Suppressor macrophage treated with lipopolysaccharide for 1 hour (primary cell): ENCODE data around the gene GPR162.
A peak's percentile ranks its signal among the peaks of the same experiment; 100 is the strongest.
"Not testable (repeated sequence)": the region's sequence is repeated elsewhere in the genome, so short reads cannot be mapped to it uniquely, and the experiment has no call there.

Experiments used
- DNase-seq, 3 donors: peaks; one replicate each; pipeline ENCODE4 v3.0.0-alpha.2; 2020 to 2022

The GPR162 gene

GRCh38 chr12:6861391-6861790 is 39.8 kb downstream of the GPR162 start:
- DNase-seq: no peak

GRCh38 chr12:6863033-6863432 is 41.4 kb downstream of the GPR162 start:
- no peak for DNase-seq

- DNase-seq: no peak
Measured at GRCh38 chr12:6863586-6864321, 42.1 kb downstream of the GPR162 start.

- DNase-seq: not testable (repeated sequence)
Measured at GRCh38 chr12:6865307-6865706, 43.7 kb downstream of the GPR162 start.

DNA sequence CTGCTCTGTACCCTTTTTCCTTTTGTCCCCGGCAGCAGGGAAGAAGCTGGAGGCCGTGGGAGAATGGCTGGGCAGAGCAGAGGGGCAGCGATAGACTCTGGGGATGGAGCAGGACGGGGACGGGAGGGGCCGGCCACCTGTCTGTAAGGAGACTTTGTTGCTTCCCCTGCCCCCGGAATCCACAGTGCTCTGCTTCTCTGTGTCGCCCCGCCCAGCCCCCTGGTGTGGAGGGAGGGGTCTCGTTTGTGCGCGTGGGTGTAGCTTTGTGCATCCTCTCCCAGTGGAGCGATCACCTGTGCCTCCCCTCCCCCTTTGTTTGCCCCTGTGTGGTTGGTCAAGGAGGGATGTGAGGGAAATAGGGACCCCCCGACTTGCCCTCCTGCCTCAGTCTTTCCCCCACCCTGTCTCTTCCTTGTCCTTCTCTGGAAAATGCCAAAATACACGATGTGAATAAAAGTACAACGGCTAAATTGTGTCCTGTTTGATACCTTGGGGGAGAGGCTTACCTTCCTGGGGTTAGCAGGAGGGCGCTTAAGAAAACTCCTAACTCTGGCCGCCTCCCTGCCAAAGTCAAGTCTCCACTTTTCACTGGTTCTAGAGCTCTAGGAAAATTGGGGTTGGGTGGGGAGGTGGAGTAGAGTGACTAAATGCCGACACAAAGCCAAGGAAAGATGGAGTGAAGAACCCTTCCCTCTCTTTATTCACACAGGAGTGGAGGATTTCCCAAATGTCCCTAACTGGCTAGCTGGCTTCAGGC is 44.7 kb downstream of the GPR162 start:
- no peak for DNase-seq

- DNase-seq: peak in 1 of 3 donors; percentile 74
Measured at GRCh38 chr12:6866920-6867412, 45.3 kb downstream of the GPR162 start.

- DNase-seq: peak; percentile 89 to 95 (median 94)
Measured at GRCh38 chr12:6867413-6868210, 46.0 kb downstream of the GPR162 start, which contains the start of gene TPI1. Gene TPI1, plus strand, starts transcription at chr12:6867531. Its CDS starts 36 bp downstream, at chr12:6867567.

DNA sequence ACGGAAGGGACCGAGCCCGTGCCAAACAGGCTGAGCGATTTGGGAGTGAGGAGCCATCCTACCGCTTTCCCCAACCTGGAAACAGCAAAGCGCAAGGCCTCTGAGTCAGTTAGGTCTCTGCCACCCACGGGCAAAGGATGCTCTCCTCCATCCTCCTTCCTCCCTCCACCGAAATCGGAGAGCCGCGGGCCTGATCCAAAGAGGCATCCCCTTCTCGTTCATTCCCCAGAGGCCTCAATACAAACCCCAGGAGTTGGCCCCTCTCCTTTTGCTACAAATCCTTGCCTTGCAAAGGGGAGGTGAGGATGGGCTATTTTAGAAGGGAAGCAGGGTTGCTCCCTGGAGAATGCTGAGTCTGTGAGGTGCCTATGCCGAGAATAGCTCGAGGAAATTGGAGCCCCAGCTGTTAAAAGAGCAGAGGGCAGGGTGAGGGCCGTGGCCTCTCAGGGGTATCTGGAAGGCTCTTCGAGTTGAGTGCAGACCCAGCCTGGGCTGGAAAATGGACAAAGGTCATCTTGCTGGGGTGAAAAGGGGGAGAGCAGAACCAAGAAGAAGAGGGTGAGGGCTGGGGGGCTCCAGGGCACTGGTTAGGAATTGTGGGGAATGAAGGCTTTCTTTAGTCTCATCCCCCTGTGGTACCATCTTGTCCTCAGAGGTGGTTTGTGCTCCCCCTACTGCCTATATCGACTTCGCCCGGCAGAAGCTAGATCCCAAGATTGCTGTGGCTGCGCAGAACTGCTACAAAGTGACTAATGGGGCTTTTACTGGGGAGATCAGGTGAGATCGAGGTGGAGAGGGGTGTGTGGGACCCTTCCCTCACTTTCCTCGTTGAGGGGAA is 46.8 kb downstream of the GPR162 start:
- DNase-seq: peak; percentile 53 to 60 (median 56)

- peak; percentile 81 to 89 (median 86) for DNase-seq
Measured at GRCh38 chr12:6869049-6870021, 47.7 kb downstream of the GPR162 start.

DNA sequence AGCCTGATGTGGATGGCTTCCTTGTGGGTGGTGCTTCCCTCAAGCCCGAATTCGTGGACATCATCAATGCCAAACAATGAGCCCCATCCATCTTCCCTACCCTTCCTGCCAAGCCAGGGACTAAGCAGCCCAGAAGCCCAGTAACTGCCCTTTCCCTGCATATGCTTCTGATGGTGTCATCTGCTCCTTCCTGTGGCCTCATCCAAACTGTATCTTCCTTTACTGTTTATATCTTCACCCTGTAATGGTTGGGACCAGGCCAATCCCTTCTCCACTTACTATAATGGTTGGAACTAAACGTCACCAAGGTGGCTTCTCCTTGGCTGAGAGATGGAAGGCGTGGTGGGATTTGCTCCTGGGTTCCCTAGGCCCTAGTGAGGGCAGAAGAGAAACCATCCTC is 48.7 kb downstream of the GPR162 start:
- DNase-seq: not testable (repeated sequence)

DNA sequence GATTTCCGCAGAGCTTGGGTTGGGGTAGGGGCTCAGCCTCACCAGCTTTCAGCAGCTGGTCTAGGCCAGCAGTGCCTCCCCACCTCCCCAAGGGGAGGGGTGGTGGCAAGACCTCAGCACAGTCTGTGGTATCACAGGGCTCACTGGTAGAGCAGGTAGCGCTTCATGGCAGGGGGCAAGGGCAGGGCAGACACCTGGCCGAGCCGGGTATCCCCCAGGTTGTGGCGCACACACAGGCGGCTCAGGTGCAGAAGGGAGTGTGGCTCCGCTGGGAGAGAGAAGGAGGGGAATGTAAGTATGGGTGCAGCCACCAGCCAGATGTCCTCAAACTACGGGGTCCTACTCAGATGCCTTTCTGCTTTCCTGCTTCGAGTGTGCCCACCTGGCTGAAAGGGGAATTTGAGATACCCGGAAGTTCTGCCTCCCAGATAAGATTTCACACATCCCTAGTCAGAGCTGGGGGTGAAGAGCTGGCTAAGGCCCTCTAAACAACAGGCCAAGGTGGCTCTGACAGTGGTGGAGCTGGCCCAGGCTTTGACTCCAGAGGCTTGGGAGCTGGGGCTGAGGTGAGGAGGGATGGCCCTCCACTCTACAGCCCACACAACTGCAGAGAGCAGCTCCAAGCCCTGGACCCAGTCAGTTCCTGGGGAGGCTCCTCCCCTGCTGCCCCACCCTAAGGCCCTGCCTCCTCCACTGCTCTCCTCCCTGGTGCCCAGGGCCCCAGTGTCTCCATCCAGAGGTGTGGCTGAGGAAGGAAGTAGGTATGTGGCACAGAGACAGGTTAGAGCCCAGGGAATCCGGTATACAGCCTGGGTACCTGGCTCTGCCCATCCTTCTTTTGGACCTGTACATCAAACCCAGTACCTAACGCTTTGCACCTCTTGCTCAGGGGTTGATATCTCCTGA is 49.7 kb downstream of the GPR162 start:
- DNase-seq: no peak

- peak; percentile 81 to 94 (median 90) for DNase-seq
Measured at GRCh38 chr12:6872073-6873048, 50.7 kb downstream of the GPR162 start.

DNA sequence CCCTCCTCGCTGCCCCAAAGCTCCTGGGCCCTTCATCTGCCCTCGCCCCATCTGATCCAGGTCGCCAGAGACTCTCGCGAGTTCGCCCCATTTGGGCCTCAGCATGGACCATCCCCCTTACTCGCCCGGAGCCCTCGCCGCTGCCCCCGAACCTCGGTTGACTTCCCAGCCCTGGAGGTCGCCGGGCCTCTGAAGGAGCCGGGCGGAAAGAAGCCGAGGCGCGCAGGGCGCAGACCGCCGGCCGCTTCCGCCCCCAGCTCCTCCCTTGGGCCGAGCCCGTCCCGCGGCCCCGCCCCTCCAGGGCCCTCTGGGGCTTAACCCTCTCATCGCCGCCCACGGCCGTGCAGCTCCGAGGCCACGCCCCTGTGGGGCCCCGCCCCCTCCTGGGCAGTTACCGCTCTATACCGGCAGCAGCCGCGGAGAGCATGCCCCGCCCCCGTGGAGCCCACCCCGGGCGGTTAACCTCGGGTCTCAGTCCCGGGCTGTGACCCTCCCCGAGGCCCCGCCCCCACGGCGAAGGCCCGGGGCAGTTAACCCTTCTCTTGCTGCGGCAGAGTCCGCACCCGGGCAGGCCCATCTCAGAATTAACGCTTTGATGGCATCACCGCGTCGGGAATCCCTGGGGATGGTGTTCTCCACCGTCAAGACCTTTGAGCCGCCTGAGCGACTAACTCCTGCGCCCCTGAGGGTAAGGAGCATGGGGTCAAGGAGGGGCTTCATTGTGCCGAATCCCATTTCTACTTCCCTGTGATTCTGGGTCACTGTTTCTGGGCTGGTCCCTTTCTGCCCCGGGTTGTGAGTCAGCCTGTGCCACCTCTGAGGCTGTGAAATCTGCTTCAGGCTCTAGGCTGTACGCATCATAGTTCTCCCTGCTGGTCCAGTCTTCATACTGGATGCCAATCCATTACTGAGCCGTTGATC is 51.7 kb downstream of the GPR162 start, which contains the start of gene SPSB2:
TSS of gene SPSB2 (minus strand) at position 210 of the 921 bp plus-strand sequence. CDS start 402 bp downstream, outside the sequence.
- peak; percentile 98 to 100 (median 99) for DNase-seq

DNA sequence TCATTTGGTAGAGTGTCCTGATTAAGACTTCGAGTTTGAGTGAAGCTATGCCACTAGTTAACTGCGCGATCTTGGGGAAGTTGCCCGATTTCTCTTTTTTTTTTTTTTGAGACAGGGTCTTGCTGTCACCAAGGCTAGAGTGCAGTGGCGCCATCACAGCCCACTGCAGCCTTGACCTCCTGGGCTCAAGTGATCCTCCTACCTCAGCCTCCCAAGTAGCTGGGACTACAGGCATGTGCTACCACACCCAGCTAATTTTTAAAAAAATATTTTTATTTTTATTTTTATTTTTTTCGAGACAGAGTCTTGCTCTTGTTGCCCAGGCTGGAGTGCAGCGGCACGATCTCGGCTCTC is 52.4 kb downstream of the GPR162 start:
- not testable (repeated sequence) for DNase-seq
